Spleen (tissue), 11 donors: Measurements from ENCODE around the gene SLIT3. TPM values are rescaled to one million over a fixed set of nuclear protein-coding genes. Genes with fewer than 3 reads are reported as not detected.

ENCODE experiments used
- DNase-seq: peaks from one replicate; pipeline ENCODE4 v3.0.0-alpha.2; 2020
- H3K27ac ChIP-seq, 8 donors: fragments of 200-600 bp; sonication (generic) in 7 of 8; 1 replicate in 4 of 8; 2 replicates in 4 of 8; pipeline versions ENCODE4 v1.5.0 to v1.8.0; 2016 to 2021; ENCODE audit warnings: inconsistent platforms in 4 of 8, mild to moderate bottlenecking in 4 of 8, moderate library complexity in 1 of 8
- H3K27me3 ChIP-seq, 7 donors: fragments of 200-600 bp; sonication (generic) in 6 of 7; replicated peaks in 1 of 7; 1 replicate in 4 of 7; 2 replicates in 3 of 7; pipeline versions ENCODE4 v1.5.0 to v1.8.0; 2016 to 2021; ENCODE audit warnings: inconsistent platforms in 3 of 7, mild to moderate bottlenecking in 1 of 7
- H3K36me3 ChIP-seq, 6 donors: fragments of 200-600 bp; sonication (generic) in 5 of 6; 1 replicate in 4 of 6; 2 replicates in 2 of 6; pipeline versions ENCODE4 v1.5.0 to v1.8.0; 2016 to 2021; ENCODE audit warnings: inconsistent platforms in 2 of 6
- H3K4me1 ChIP-seq, 6 donors: fragments of 200-600 bp; sonication (generic) in 5 of 6; 1 replicate in 3 of 6; 2 replicates in 3 of 6; pipeline versions ENCODE4 v1.5.0 to v1.8.0; 2016 to 2021; ENCODE audit warnings: inconsistent platforms in 3 of 6
- H3K4me3 ChIP-seq, 8 donors: fragments of 200-600 bp; sonication (generic) in 7 of 8; 1 replicate in 4 of 8; 2 replicates in 4 of 8; pipeline versions ENCODE4 v1.5.0 to v1.8.0; 2016 to 2021; ENCODE audit warnings: inconsistent platforms in 4 of 8, mild to moderate bottlenecking in 4 of 8, moderate library complexity in 2 of 8
- H3K9me3 ChIP-seq, 8 donors: fragments of 200-600 bp; sonication (generic) in 7 of 8; 1 replicate in 4 of 8; 2 replicates in 4 of 8; pipeline versions ENCODE4 v1.5.0 to v1.8.0; 2016 to 2021; ENCODE audit warnings: inconsistent platforms in 4 of 8
- POLR2A ChIP-seq, 3 donors: fragments of 450-650 bp; IDR thresholded peaks; one replicate each; pipeline ENCODE4 v1.5.1; 2017; ENCODE audit warnings: antibody characterized with exemption in 3 of 3, mild to moderate bottlenecking in 1 of 3
- POLR2AphosphoS5 ChIP-seq, 3 donors: sonication (generic); formaldehyde crosslinking; IDR thresholded peaks; one replicate each; pipeline ENCODE4 v1.5.1; 2017; ENCODE audit warnings: antibody characterized with exemption in 3 of 3
- WGBS, 5 donors: extraction: QIAGEN DNeasy Blood & Tissue Kit in 3 of 5; methylation state at CpG; one replicate each; pipeline versions ENCODE4 v1.1.5 to v1.1.7; 2013 to 2018; 5-methylcytosine and 5-hydroxymethylcytosine counted together
- intact Hi-C: fragments of 100-400 bp; cut with DNase I; formaldehyde crosslinking; loops from one replicate; pipeline ENCODE4 v1.15.0; 2023; ENCODE audit warnings: low total_unique reads
- polyA plus RNA-seq, 3 donors: library from polyadenylated mRNA; stranded (reverse); fragments of 200-250 nt; gene quantifications; one replicate each; pipeline ENCODE4 v1.2.1, GENCODE V29; 2013
- total RNA-seq, 7 donors: library from RNA; depleted of rRNA in 3 of 7; stranded (reverse); fragments of >200 nt in 3 of 7; fragmentation: NEBNext Ultra II Directional in 4 of 7; extraction: Animal tissue kit (Norgen Biotek cat#: 25700) in 4 of 7; gene quantifications; one replicate each; pipeline versions ENCODE4 v1.1.0 to v1.2.1, GENCODE V29; 2016 to 2021
- TF ChIP-seq, protein P1 (sequence below), 11 experiments: fragments of 200-600 bp in 7 of 11; fragments of 450-650 bp in 4 of 11; sonication (generic) in 4 of 11; IDR thresholded peaks in 8 of 11; conservative IDR thresholded peaks in 3 of 11; 1 replicate in 7 of 11; 2 replicates in 4 of 11; pipeline versions ENCODE4 v1.4.0 to v1.8.0; 2016 to 2021; ENCODE audit warnings: antibody characterized with exemption in 11 of 11, inconsistent platforms in 4 of 11, mild to moderate bottlenecking in 1 of 11
- donor health status: healthy with polysubstance abuse.
- donor health status: DM: no; HTN: no; CAD: no; lungs with moderate emphysema.
- donor health status: DM: no; HTN: no; CAD: no.
- donor health status: Bipolar disorder and iron deficiency.
- donor health status: healthy.
- donor health status: DM: no; HTN: no; CAD: no.
- donor health status: DM: yes; HTN: yes; CAD: no.

Gene SLIT3
- total and polyA plus RNA-seq, 10 donors = 0.33 to 54.0 (median 13.2) TPM

DNA sequence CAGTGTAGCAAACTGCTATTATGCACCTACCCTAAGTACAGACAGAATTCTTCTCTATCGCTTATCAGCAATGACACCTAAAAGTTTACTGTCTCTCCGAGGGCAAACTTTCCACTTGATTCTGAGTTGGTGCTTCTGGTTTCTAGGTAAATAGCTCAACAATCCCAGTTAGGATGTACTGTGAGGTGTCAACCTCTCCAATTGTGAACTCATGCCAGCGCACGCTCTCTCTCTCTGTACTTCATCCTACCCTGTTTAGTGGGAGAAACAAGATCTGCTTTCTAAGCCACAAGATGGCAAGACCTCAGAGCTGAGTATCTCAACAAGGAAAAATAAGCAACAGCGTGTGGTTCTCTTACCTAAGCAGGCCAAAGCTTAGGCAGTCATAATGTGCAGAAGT is 335.3 kb downstream of the SLIT3 start:
- H3K9me3 ChIP-seq = no peaks in the 10 kb centered on the region
- H3K36me3 ChIP-seq = no peaks in the 10 kb centered on the region
- H3K27ac ChIP-seq = no peak overlapping the region
- intact Hi-C loops = no loop called here
- TF ChIP-seq POLR2A (IDR thresholded peaks at IDR 0.05) (no peak), POLR2AphosphoS5 (IDR thresholded peaks at IDR 0.05) (no peak)
- TF ChIP-seq, protein P1, sequence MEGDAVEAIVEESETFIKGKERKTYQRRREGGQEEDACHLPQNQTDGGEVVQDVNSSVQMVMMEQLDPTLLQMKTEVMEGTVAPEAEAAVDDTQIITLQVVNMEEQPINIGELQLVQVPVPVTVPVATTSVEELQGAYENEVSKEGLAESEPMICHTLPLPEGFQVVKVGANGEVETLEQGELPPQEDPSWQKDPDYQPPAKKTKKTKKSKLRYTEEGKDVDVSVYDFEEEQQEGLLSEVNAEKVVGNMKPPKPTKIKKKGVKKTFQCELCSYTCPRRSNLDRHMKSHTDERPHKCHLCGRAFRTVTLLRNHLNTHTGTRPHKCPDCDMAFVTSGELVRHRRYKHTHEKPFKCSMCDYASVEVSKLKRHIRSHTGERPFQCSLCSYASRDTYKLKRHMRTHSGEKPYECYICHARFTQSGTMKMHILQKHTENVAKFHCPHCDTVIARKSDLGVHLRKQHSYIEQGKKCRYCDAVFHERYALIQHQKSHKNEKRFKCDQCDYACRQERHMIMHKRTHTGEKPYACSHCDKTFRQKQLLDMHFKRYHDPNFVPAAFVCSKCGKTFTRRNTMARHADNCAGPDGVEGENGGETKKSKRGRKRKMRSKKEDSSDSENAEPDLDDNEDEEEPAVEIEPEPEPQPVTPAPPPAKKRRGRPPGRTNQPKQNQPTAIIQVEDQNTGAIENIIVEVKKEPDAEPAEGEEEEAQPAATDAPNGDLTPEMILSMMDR (IDR thresholded peaks at IDR 0.05 in 8 of 11, conservative IDR thresholded peaks at IDR 0.05 in 3 of 11) = no peak
- 91 to 95% (median 93%) methylated on average over 5 of the region's 5 CpGs for whole genome bisulfite sequencing, 5 donors
- no peaks in the 10 kb centered on the region for H3K27me3 ChIP-seq
- no peak for DNase-seq
- no peaks in the 10 kb centered on the region for H3K4me1 ChIP-seq
- no peak overlapping the region for H3K4me3 ChIP-seq

DNA sequence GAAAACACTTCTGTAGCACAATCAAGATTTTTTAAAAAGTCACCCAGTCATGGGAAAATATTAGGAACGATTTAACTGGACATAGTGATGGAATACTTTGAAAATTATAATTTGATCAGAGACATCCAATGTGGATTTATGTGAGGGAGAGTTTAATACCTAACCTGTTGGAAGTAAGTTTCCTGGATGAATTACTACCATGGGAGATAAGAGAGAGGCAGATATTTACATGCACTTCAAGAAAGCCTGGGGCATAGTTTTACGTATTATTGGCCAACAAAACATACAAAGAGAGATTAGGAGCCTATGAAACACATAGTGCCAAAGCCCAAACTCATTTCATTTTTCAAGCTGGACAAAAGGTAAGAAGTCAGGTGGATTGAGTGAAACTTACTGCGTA is 336.8 kb downstream of the SLIT3 start:
- Histone ChIP-seq H3K27ac (no peak overlapping the region), H3K36me3 (no peaks in the 10 kb centered on the region), H3K4me3 (no peak overlapping the region), H3K9me3 (no peaks in the 10 kb centered on the region), H3K27me3 (no peaks in the 10 kb centered on the region), H3K4me1 (no peaks in the 10 kb centered on the region)
- intact Hi-C loops = no loop called here
- no peak for DNase-seq
- TF ChIP-seq, protein P1 (IDR thresholded peaks at IDR 0.05 in 8 of 11, conservative IDR thresholded peaks at IDR 0.05 in 3 of 11) = no peak
- TF ChIP-seq POLR2AphosphoS5 (IDR thresholded peaks at IDR 0.05) (no peak), POLR2A (IDR thresholded peaks at IDR 0.05) (no peak)
- WGBS, 5 donors = 76 to 95% (median 83%) methylated on average over 3 of the region's 3 CpGs

DNA sequence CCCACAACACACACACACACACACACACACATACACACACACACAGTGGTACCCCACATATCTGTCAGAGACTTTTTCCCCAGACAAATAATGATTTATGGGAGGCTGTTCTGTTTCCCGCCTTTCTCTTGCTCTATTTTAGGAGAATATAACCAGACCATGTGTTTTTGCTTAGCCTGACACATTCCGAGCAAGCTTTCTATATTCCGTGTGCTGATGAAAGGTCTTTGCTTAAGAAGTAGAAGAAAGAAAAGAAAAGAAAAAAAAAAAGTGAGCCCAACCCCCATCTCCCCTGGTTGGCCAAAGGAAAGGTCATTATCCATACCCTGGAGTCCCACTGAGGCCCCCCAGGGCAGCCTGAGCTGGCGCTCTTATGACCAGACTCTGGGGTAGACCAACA is 338.6 kb downstream of the SLIT3 start:
- no peaks in the 10 kb centered on the region for H3K4me1 ChIP-seq
- intact Hi-C loops = no loop called here
- H3K36me3 ChIP-seq = no peaks in the 10 kb centered on the region
- H3K9me3 ChIP-seq = no peaks in the 10 kb centered on the region
- WGBS, 5 donors = 79 to 87% (median 82%) methylated on average over 4 of the region's 4 CpGs
- no peak for DNase-seq
- TF ChIP-seq, protein P1 (IDR thresholded peaks at IDR 0.05 in 8 of 11, conservative IDR thresholded peaks at IDR 0.05 in 3 of 11) = no peak
- TF ChIP-seq POLR2A (IDR thresholded peaks at IDR 0.05) = no peak
- TF ChIP-seq POLR2AphosphoS5 (IDR thresholded peaks at IDR 0.05) = no peak
- H3K27ac ChIP-seq = no peak overlapping the region
- no peak overlapping the region for H3K4me3 ChIP-seq
- H3K27me3 ChIP-seq = no peaks in the 10 kb centered on the region

DNA sequence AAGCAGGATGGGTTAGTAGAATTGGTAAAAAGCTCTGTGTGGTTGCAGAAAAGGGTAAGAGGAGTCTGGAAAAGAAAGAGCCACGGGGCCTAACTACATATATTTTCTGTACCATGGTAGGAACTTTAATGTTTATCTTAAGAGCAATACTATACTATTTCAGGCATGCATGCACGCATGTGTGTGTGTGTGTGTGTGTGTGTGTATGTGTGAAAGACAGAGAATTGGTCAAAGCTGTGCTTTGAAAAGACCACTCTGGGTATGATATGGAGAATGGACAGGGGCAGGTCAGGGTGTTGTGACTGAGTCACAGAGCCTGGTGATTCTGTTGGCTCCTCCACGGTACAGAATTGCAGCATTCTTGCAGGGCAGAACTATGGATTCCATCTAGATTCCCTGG is 339.3 kb downstream of the SLIT3 start:
- DNase-seq = no peak
- H3K9me3 ChIP-seq = no peaks in the 10 kb centered on the region
- intact Hi-C loops = no loop called here
- WGBS, 5 donors = 82 to 89% (median 86%) methylated on average over 3 of the region's 3 CpGs
- H3K27ac ChIP-seq = no peak overlapping the region
- no peaks in the 10 kb centered on the region for H3K36me3 ChIP-seq
- H3K4me3 ChIP-seq = no peak overlapping the region
- H3K27me3 ChIP-seq = no peaks in the 10 kb centered on the region
- H3K4me1 ChIP-seq = no peaks in the 10 kb centered on the region
- TF ChIP-seq, protein P1 (IDR thresholded peaks at IDR 0.05 in 8 of 11, conservative IDR thresholded peaks at IDR 0.05 in 3 of 11) = no peak
- TF ChIP-seq POLR2AphosphoS5 (IDR thresholded peaks at IDR 0.05) (no peak), POLR2A (IDR thresholded peaks at IDR 0.05) (no peak)
